Ovary (tissue), 9 donors: ENCODE results near the gene SULT1A1. TPM values are rescaled to one million over a fixed set of nuclear protein-coding genes. Genes with fewer than 3 reads are reported as not detected.
A peak's percentile ranks its signal among the peaks of the same experiment; 100 is the strongest.
"Not testable (repeated sequence)": the region's sequence is repeated elsewhere in the genome, so short reads cannot be mapped to it uniquely, and the experiment has no call there.

Experiments used
- DNase-seq, 5 donors: peaks; one replicate each; pipeline ENCODE4 v3.0.0-alpha.2; 2019 to 2020
- H3K27ac ChIP-seq, 2 donors: fragments of 200-600 bp; one replicate each; pipeline versions ENCODE4 v1.5.1 to v1.8.0; 2019 to 2022
- H3K27me3 ChIP-seq: fragments of 200-600 bp; one replicate; pipeline ENCODE4 v1.8.0; 2022
- H3K36me3 ChIP-seq: fragments of 200-600 bp; sonication (generic); one replicate; pipeline ENCODE4 v1.5.1; 2019
- H3K4me1 ChIP-seq: one replicate; pipeline ENCODE4 v1.8.1; 2013; ENCODE audit warnings: mild to moderate bottlenecking, moderate library complexity; ENCODE audit not compliant: insufficient read depth
- H3K4me3 ChIP-seq: fragments of 200-600 bp; sonication (generic); one replicate; pipeline ENCODE4 v1.5.1; 2017
- H3K9me3 ChIP-seq, 2 donors: fragments of 200-600 bp in 1 of 2; sonication (generic) in 1 of 2; one replicate each; pipeline versions ENCODE4 v1.5.1 to v1.8.1; 2013 to 2019; ENCODE audit warnings: mild to moderate bottlenecking in 1 of 2, moderate library complexity in 1 of 2
- CTCF ChIP-seq, 3 donors: fragments of 450-650 bp in 2 of 3; fragments of 200-600 bp in 1 of 3; IDR thresholded peaks; one replicate each; pipeline versions ENCODE4 v1.5.1 to v1.8.0; 2016 to 2022; ENCODE audit warnings: antibody characterized with exemption in 3 of 3, mild to moderate bottlenecking in 1 of 3
- EP300 ChIP-seq: sonication (generic); formaldehyde crosslinking; IDR thresholded peaks from one replicate; pipeline ENCODE4 v1.6.1; 2017; ENCODE audit warnings: antibody characterized with exemption
- POLR2A ChIP-seq: fragments of 450-650 bp; IDR thresholded peaks from one replicate; pipeline ENCODE4 v1.6.1; 2017; ENCODE audit warnings: antibody characterized with exemption, mild to moderate bottlenecking, moderate library complexity
- WGBS, 3 donors: extraction: QIAGEN DNeasy Blood & Tissue Kit in 1 of 3; methylation state at CpG; one replicate each; pipeline versions ENCODE4 v1.1.5 to v1.1.7; 2013 to 2017; 5-methylcytosine and 5-hydroxymethylcytosine counted together
- intact Hi-C, 4 donors: fragments of 100-400 bp; cut with DNase I; formaldehyde crosslinking; loops; one replicate each; pipeline versions ENCODE4 v1.11.0 to v1.15.1; 2022 to 2023
- polyA plus RNA-seq, 2 donors: library from polyadenylated mRNA; stranded (reverse); fragments of 200-250 nt in 1 of 2; fragments of 350-450 nt in 1 of 2; fragmentation: Illumina TruSeq in 1 of 2; extraction: RNeasy Lipid Tissue Mini Kit (QIAGEN cat#74804) in 1 of 2; gene quantifications; one replicate each; pipeline ENCODE4 v1.2.3, GENCODE V29; 2013 to 2014
- total RNA-seq, 7 donors: library from RNA; depleted of rRNA in 2 of 7; stranded (reverse); fragments of >200 nt in 2 of 7; fragmentation: NEBNext Ultra II Directional in 3 of 7; extraction: Animal tissue kit (Norgen Biotek cat#: 25700) in 3 of 7; gene quantifications; one replicate each; pipeline versions ENCODE4 v1.1.0 to v1.2.4, GENCODE V29; 2016 to 2023
- donor health status: DM: no; HTN: no; CAD: no; lungs with moderate emphysema.
- donor health status: DM: no; HTN: no; CAD: no.
- donor health status: Bipolar disorder and iron deficiency.
- donor health status: DM: yes; HTN: yes; CAD: no.
- donor health status: DM: no; HTN: no; CAD: no.
- donor health status: DM: yes; HTN: yes; CAD: no.

Gene SULT1A1
- total and polyA plus RNA-seq, 9 donors: 5.4 to 54.6 (median 11.3) TPM

- Histone ChIP-seq H3K27ac (no peak overlapping the region), H3K27me3 (no peaks in the 10 kb centered on the region), H3K4me1 (no peaks in the 10 kb centered on the region), H3K36me3 (no peaks in the 10 kb centered on the region), H3K4me3 (no peak overlapping the region), H3K9me3 (no peaks in the 10 kb centered on the region)
- DNase-seq: no peak
- 74 to 77% (median 77%) methylated on average over 7 of the region's 7 CpGs for WGBS, 3 donors
- intact Hi-C loops: no loop called here
- TF ChIP-seq EP300: no peak
- no peak for TF ChIP-seq POLR2A
- TF ChIP-seq CTCF (IDR thresholded peaks at IDR 0.05): no peak
Observed at GRCh38 chr16:28616636-28617035, 6.8 kb upstream of the SULT1A1 start.

DNA sequence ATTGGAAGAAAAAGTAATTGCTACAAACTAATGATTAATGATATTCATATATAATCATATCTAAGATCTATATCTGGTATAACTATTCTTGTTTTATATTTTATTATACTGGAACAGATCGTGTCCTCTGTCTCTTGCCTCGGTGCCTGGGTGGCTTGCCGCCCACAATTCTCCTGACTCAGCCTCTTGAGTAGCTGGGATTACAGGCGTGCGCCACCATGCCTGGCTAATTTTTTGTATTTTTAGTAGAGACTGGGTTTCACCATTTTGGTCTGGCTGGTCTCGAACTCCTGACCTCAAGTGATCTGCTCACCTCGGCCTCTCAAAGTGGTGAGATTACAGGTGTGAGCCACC is 6.4 kb upstream of the SULT1A1 start:
- H3K27ac ChIP-seq, H3K4me1 ChIP-seq, H3K9me3 ChIP-seq, DNase-seq, H3K27me3 ChIP-seq, H3K4me3 ChIP-seq, H3K36me3 ChIP-seq, intact Hi-C loops: not testable (repeated sequence)
- WGBS, 3 donors: 75 to 77% (median 77%) methylated on average over 7 of the region's 7 CpGs

GRCh38 chr16:28615486-28616223 is 5.8 kb upstream of the SULT1A1 start:
- H3K27me3 ChIP-seq, H3K4me1 ChIP-seq, H3K36me3 ChIP-seq, H3K4me3 ChIP-seq, intact Hi-C loops, H3K27ac ChIP-seq, H3K9me3 ChIP-seq: not testable (repeated sequence)
- 43 to 47% (median 44%) methylated on average over 17 of the region's 24 CpGs for WGBS, 3 donors
- peak; percentile 53 to 65 (median 64) for DNase-seq
- peak; percentile 35 to 45 (median 45) for TF ChIP-seq CTCF (IDR thresholded peaks at IDR 0.05)

DNA sequence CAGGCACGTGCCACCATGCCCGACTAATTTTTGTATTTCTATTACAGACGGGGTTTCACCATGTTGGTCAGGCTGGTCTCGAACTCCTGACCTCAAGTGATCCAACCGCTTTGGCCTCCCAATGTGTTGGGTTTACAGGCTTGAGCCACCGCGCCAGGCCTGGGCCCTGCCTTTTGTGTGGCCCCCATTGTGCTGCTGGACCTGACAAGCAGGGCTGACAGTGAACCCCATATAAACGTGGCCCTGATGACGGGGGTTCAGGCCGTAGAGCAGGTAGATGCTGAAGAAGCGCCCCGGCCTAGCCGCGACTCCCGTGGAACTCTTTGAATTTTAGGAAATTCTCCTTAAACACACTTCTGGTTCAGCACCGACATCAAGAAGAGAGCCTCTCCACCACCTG is 4.7 kb upstream of the SULT1A1 start:
- H3K36me3 ChIP-seq, H3K27me3 ChIP-seq, H3K4me3 ChIP-seq, intact Hi-C loops, H3K27ac ChIP-seq, DNase-seq, H3K9me3 ChIP-seq, H3K4me1 ChIP-seq: not testable (repeated sequence)
- 79 to 87% (median 86%) methylated on average over 6 to 16 of the region's 16 CpGs for WGBS, 3 donors

- H3K27ac ChIP-seq, H3K4me1 ChIP-seq, intact Hi-C loops, H3K36me3 ChIP-seq, H3K27me3 ChIP-seq, H3K4me3 ChIP-seq, H3K9me3 ChIP-seq, DNase-seq: not testable (repeated sequence)
- 30% methylated on average over 7 of the region's 26 CpGs; no CpG with 5 or more reads in 2 of the 3 donors for WGBS, 3 donors
Observed at GRCh38 chr16:28613912-28614311, 4.1 kb upstream of the SULT1A1 start.

DNA sequence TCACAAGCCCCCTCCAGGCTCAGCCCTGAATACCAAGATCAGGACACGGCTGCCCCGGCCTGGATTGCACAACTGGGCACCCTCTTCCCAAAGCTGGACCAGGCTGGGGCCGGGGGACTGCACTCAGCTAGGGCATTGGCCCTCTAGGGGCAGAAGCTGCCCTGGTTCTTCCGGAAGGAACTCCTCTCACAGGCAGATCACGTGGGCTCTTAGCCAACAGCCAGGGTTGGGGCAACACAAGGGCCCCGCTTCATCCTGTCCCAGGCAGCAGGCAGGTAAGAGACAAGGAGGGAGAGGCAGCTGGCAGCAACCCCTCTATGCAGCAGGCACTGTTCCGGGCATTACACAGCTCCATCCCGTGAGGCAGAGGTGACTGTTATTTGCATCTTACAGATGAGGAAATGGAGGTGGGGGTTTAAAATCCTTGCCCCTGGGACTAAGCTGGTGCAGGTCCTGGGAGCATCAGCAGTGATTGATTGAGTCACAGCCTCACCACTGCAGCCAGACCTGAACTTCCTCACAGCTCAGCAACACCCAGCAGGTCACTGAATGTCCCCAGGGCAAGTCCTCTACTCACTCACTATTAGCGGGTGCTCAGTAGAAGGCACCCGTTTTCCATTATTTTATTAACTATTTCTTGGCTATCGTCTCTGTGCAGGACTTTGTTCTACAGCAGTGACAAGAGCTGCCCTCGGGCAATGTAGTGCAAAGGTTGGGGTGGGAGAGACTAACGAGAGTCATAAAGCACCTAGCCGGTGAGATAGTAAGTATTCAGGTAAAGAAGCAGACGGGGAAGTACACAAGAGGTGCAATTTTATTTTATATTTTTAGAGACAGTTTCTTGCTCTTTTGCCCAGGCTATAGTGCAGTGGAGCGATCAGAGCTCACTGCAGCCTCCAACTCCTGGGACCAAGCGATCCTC is 2.8 kb upstream of the SULT1A1 start:
- H3K4me1 ChIP-seq, H3K36me3 ChIP-seq, DNase-seq, H3K27ac ChIP-seq, intact Hi-C loops, H3K4me3 ChIP-seq, H3K27me3 ChIP-seq, H3K9me3 ChIP-seq: not testable (repeated sequence)
- WGBS, 3 donors: no CpG with 5 or more reads among the region's 17 CpGs
